HK-2 (cell line): Measurements from ENCODE around the gene SLC25A1.
"Not testable (repeated sequence)": the region's sequence is repeated elsewhere in the genome, so short reads cannot be mapped to it uniquely, and the experiment has no call there.

Source experiments
- DNase-seq: peaks from one replicate; pipeline ENCODE4 v3.0.0-alpha.2; 2018; ENCODE audit not compliant: unreplicated experiment

The SLC25A1 gene

DNA sequence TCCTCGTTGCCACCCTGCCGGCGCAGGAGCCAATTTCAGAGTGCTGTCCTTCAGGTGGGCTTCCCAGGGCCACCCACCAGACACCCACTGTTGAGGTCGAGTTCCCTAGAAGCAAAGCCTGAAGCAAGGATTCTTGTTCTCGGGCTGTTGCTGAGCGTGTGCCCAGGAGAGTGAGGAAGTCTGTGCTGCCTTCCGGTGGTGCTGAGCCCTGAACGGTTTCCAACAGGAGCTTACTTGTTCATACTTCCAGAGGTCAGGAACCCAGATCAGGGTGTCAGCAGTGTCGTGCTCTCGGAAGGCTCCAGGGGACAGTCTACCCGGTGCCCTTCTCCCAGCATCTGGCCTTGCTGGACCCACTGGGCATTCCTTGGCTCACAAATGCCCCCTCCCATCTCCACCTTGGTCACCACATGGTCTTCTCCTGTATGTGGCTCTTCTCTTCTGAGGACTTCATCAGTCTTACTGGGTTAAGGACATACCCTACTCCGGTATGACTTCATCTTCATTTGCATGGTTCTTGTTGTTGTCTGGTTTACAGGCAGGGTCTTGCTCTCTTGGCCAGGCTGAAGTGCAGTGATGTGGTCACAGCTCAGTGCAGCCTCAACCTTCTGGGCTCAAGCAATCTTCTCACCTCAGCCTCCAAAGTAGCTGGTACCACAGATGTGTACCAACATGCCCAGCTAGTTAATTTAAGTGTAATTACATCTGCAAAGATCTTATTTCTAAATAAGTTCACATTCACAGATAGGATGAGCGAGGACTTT, 11.2 kb downstream of the SLC25A1 start:
- no peak for DNase-seq

- no peak for DNase-seq
Observed at GRCh38 chr22:19166421-19166820, 12.1 kb downstream of the SLC25A1 start.

GRCh38 chr22:19164425-19164824, 14.1 kb downstream of the SLC25A1 start:
- DNase-seq, result no peak

DNA sequence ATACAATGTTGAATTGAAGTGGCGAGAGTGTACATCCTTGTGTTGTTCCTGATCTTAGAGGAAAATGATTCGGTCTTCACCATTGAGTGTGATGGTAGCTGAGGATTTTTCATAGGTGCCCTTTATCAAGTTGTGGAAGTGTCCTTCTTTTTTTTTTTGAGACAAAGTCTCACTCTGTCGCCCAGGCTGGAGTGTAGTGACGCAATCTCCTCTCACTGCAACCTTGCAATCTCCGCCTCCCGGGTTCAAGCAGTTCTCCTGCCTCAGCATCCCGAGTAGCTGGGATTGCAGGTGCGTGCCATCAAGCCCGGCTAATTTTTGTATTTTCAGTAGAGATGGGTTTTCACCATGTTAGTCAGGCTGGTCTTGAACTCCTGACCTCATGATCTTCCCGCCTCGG, 19.9 kb downstream of the SLC25A1 start:
- not testable (repeated sequence) for DNase-seq

DNA sequence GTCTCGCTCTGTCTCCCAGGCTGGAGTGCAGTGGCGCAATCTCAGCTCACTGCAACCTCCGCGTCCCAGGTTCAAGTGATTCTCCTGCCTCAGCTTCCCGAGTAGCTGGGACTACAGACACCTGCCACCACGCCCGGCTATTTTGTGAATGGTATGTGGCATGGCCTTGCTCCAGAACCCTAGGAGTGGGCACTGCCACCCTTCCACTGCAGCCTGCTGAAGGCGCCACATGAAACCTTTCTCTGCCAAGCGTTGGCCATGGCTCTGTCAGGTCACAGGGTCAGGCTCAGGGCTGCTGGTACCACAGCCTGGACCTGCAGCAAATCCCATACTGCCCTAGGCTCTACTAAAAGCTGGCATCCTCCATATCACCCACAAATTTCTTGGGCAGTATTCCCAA, 22.4 kb downstream of the SLC25A1 start:
- not testable (repeated sequence) for DNase-seq

DNA sequence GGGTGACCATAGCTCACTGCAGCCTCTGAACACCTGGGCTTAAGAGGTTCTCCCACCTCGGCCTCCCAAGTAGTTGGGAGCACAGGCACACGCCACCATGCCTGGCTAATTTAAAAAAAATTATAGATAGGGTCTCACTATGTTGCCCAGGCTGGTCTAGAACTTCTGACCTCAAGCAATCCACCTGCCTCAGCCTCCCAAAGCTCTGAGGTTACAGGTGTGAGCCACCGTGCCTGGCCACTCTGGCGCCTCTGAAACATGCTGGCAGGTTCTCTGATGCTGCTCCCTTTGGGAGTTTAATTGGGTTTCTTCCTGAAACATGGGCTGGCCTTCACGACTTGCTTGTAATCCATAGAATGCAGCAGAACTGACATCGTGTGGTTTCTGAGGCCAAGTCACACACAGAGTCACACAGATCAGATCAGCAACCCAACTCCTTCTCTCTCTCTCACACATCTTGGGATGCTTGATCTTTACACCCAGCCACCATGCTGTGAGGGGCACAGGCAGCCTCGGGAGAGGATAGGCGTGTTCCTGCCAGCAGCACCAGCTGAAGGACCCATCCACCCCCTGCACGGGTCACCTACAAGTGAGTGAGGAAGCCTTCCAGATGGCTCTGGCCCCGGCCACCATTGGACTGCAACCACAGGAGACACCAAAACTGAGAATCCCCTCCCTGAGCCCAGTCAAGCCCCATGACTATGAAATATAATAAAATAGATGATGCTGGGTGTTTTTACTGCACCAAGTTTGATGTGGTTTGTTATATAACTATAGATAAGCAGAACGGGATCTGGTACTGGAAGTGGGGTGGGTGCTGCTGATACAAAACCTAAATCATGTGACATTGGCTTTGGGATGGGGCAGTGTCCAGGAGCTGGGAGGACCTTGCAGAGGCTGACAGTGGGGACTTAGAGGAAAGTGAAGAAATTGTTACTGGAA, 25.3 kb downstream of the SLC25A1 start:
- DNase-seq, result no peak

DNA sequence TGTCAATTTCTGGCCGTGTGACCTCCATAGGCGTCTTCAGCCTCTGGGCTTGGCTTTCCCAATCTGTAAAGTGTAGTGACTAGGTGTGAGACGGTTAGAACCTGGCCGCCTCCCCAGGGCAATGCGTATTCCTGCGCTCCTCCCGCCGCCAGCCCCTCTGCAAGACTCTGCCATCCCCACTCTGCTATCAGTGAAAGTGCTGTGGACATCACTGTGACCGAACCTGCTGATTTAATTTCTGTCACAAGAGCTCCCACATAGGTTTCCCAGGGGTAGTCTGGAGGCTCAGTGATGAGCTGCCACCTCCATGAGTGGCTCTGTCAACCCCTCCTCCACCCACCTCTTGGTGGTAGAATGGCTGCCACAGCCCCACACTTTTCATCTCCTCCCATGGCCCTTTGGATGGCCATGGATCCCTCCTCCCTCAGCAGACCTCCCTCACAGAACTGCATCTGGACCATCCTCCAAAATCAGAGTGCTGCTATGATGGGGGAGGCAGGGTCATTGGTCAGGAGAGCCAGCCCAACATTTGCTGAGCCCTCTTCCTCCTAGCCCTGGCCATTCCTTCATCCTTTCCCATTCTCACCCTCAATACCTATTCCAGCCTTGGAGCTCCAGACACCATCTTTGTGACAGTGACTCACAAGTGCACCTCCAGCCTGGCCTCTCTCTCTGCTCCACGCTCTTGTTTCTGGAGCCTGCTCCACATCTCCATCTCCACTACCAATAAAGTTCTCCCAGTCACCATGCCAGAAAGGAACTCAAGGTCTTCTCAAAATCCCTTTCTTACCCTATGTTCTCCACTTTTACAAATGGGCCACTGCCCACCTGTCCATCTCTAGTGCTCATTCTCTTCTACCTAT, 27.0 kb downstream of the SLC25A1 start:
- no peak for DNase-seq

- DNase-seq, result no peak
Observed at GRCh38 chr22:19150482-19151328, 27.8 kb downstream of the SLC25A1 start.

DNA sequence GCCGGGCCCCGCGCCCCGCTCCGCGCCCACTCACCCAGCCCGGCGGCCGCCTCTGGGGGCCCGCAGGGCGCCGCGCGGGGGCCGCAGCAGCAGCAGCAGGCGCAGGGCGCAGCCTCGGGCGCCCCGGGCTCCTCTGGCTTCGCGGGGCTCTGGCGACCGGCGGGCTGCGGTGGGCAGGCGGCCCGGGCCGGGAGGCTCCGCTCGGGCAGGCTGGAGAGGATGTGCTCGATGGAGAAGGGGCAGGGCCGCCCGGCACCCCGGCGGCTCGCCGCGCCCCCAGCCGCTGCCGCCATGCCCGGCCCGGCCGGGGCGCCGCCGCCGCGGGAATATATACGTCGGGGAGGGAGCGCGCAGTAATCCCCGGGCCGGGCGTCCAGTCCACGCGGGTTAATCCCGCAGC, 28.5 kb downstream of the SLC25A1 start, which contains the start of gene GSC2:
GSC2 (minus strand) TSS at position 302 of the 400 bp plus-strand sequence; CDS start at position 293, 9 bp downstream.
- no peak for DNase-seq

GRCh38 chr22:19149047-19149883, 29.3 kb downstream of the SLC25A1 start:
- no peak for DNase-seq

DNA sequence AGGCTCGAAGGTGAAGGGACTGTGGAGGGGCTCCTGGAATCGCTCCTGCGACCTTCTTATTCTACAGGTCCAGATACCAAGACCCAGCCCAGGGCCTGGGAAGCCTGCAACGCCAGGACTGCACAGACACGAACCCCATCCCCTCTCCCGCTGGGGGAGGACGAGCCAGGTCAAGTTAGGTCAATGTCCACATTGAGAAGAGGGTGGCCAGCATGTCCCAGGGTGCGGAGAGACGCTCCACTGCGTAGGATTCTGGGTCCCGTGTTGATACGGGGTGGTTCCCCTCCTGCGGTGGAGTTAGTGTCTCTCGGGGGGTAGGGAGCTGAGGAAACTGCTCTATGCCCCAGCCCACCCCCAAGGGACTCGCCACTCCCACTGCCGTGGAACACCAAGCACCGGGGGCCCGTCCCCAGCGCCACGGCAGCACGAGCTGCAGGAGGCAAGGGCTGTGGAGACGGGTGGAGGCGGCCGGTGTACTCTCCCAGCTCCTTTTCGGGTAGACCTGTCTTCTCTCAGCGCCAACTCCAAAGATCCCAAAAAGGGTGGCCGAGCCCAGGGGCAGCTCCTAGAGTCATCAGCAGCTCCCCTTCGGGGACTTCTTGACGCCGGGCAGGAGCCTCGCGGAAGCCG, 30.0 kb downstream of the SLC25A1 start:
- no peak for DNase-seq

GRCh38 chr22:19147195-19147780, 31.2 kb downstream of the SLC25A1 start:
- DNase-seq, result no peak

DNA sequence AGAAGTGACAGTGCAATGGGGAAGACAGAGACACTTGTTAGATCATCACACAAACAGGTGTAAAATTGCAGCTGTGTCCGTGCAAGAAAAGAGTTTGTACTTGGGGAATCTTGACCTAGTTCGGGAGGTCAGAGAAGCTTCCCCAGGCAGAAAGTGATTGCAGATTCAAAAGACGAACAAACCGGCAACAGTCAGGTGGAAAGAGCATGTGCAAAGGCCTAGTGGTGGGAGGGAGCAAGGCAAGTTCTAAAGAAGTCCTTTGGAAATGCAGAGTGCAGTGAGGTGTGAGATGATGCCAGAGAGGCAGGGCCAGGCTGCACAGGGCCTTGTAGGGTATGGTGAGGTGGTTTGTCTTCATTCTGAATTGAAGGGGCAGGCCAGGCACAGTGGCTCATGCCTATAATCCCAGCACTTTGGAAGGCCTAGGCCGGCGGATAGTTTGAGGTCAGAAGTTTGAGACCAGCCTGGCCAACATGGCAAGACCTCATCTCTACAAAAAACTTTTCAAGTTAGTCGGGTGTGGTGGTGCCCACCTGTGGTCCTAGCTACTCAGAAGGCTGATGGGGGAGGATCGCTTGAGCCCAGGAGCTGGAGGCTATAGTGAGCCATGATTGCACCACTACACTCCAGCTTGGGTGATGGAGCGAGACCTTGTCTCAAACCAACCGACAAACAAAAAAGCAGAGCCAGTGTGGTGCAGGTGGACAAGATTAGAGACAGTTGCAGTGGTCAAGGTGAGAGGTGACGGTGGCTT, 32.1 kb downstream of the SLC25A1 start:
- DNase-seq, result no peak

DNA sequence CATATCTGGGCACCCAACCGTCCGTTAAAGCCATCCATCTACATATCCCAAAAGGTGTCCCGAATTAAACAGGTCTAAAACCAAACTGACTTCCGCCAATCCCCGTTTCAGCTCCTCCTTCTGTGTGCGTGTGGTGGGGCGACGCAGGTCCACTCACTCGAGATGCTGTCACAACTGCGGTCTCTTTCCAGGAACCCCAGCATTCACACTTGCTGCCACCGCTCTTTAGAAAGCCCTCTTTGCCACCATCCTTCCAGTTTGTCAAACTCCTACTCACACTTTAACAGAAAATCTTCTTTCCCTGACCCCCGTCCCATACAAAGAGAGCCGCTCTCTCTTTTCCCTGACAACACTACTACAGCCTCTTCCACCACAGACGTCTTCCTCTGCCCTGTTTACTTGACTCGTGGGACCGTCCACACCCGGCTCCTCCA, 34.6 kb downstream of the SLC25A1 start:
- no peak for DNase-seq

DNA sequence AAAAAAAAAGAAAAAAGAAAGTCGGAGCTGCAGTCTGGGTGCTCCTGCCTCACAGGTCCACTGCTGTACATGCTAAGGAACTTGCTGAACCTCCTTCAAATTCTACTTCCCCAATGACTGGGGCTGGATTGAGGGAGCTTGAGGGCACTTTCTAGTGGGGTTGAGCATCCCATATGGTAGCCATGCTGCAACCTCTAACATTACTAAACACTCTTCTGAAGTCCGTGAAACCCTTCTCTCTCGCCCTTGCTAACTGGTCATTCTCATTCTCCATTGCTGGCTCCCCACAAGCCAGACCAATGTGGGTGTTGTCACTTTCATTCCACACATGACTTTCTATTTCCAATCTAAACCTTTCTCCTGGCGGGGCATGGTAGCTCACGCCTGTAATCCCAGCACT, 35.3 kb downstream of the SLC25A1 start:
- DNase-seq, result no peak

GRCh38 chr22:19142394-19142793, 36.1 kb downstream of the SLC25A1 start:
- DNase-seq, result no peak

- DNase-seq, result no peak
Observed at GRCh38 chr22:19139974-19140373, 38.6 kb downstream of the SLC25A1 start.

DNA sequence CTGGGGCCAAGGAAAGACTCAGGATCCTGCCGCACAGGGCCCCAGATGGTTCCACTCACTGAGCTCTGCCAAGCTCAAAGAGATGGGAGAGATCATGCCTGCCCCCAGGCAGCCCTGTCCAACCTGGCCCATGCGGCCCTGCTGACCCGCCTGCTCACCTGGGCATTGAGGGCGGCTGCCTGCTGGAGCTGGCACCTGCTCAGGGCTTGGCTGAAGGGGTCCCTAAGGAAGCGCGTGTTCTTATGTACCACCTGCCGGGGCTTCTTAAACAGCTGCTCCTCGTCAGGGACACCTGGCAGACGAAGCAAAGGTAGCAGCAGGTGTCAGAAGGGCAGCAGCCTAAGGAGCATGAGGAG, 39.6 kb downstream of the SLC25A1 start:
- no peak for DNase-seq
